Hematopoietic multipotent progenitor cell treated with erythropoietin and hydrocortisone succinate and interleukin-3 and kit ligand, for 6 days (in vitro differentiated cells): ENCODE results near the gene DUSP21.
A peak's percentile ranks its signal among the peaks of the same experiment; 100 is the strongest.
"Not testable (repeated sequence)": the region's sequence is repeated elsewhere in the genome, so short reads cannot be mapped to it uniquely, and the experiment has no call there.

Experiments
- DNase-seq: peaks from one replicate; pipeline ENCODE4 v3.0.0-alpha.2; 2015

Gene DUSP21

DNA sequence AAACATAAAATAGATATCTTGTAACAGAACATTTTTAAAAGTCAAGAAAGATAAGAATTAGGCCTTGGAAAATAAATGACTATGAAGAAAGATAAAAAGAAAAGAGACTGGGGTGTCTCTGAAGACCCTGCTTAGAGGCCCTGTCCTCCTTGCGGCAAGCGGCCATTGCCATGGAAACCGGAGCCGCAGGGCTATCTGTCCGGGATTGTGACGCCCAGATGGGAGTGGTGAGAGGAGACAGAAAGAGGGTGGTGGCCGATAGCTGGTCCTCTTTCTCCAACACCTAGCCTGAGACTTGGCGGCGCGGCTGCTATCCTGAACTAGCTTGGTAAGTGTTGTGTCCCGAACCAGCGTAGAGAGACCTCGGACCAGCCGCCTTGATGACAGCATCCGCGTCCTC lies at the start of gene DUSP21:
DUSP21 (plus strand) TSS at position 269 of the 400 bp plus-strand sequence; CDS start at position 381, 112 bp downstream.
- DNase-seq = peak; percentile 33

DNA sequence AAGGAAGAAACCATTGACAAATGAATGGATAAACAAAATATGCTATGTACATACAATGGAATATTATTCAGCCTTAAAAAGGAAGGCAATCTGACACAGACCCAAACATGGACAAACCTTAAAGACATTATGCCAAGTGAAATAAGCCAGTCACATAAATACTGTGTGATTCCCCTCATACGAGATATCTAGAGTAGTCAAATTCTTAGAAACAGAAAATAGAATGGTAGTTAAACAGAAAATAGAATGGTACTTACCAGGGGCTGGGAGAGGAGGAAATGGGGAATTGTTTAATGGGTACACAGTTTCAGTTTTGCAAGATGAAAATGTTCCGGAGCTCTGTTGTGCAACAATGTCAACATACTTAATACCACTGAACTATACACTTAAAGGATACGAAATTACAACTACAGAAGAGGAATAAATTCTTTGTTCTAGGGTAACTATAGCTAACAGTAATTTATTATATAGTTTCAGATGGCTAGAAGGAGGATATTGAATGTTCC lies 47.8 kb upstream of the DUSP21 start:
- DNase-seq = no peak

DNA sequence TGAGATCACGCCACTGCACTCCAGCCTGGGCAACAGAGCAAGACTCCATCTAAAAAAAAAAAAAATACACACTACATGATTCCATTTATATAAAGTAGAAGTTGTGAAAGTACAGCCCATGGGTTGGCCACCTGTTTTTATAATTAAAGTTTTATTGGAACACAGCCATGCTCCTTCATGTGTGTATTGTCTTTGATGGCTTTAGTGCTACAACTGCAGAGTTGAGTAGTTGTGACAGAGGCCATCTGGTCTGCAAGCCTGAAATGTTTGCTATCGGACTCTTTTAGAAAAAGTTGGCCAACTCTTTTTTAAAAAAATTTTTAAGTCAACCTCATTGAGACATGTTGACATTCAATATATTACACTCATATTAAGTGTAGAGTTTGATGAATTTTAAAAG lies 41.2 kb upstream of the DUSP21 start:
- DNase-seq = no peak

DNA sequence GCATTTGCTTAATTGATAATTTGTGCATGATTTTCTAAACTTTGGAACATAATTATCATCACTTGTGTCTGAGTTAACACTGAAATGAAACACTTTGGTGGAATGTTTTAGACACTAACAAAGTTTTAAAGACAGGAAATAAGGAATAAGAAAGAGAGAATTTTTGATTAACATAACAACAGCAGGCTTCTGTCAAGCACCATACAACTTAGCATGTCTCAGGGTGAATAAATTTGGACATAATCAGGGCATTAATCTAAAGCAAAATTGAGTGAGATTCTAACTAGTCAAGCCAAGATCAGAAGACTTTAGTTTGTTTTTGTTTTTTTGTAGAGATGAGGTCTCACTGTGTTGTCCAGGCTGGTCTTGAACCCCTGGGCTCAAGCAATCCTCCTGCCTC lies 28.1 kb upstream of the DUSP21 start:
- DNase-seq = no peak

DNA sequence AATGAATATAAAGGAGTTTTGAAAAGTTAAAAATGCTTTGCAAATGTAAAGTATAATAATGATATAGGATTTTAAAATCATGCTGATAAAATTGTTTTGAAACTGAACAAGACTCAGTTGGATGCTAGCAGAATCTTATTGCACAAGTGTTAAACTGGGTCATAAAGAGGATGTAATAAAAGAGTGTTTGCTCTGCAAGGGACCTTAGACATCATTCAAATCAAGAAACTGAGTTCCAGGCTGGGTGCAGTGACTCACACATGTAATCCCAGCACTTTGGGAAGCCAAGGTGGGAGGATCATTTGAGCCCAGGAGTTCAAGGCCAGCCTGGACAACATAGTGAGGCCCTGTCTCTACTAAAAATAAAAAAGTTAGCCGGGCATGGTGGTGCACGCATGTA lies 27.5 kb upstream of the DUSP21 start:
- DNase-seq = no peak

DNA sequence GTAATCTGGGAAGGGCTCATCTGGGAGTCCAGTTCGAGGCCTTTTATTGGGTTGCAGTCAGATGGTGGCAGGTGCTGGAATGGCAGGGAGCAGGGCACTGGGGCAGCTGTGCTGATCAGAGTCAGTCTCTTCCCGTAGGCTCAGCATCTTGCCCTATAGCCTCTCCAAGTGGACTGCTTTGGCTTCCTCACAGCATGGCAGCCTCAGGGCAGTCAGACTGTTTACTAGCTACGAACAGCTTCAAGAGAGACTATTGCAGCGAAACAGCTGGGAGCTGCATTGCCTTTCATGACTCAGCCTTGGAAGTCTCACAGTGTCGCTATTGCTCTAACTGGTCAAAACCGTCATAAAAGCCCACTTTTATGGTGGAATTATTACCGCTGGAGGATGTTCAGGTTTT lies 26.8 kb upstream of the DUSP21 start:
- no peak for DNase-seq

DNA sequence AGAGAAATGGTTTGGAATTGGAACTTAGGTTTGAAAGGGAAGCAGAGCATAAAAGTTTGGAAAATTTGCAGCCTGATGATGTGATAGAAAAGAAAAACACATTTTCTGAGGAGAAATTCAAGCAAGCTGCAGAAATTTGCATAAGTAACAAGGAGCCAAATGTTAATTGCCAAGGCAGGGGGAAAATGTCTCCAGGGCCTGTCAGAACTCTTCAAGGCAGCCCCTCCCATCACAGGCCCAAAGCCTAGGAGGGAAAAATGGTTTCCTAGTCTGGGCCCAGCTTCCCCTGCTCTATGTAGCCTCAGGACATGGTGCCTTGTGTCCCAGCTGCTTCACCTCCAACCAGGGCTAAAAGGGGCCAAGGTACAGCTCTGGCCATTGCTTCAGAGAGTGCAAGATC lies 21.2 kb upstream of the DUSP21 start:
- DNase-seq = no peak

DNA sequence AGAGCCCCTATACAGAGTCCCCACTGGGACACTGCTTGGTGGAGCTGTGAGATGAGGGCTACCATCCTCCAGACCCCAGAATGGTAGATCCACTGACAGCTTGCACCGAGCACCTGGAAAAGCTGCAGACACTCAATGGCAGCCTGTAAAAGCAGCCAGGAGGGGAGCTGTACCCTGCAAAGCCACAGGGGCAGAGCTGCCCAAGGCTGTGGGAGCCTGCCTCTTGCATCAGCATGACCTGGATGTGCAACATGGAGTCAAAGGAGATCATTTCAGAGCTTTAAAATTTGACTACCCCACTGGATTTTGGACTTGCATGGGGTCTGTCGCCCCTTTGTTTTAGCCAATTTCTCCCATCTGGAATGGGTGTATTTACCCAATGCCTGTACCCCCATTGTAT lies 20.6 kb upstream of the DUSP21 start:
- not testable (repeated sequence) for DNase-seq

DNA sequence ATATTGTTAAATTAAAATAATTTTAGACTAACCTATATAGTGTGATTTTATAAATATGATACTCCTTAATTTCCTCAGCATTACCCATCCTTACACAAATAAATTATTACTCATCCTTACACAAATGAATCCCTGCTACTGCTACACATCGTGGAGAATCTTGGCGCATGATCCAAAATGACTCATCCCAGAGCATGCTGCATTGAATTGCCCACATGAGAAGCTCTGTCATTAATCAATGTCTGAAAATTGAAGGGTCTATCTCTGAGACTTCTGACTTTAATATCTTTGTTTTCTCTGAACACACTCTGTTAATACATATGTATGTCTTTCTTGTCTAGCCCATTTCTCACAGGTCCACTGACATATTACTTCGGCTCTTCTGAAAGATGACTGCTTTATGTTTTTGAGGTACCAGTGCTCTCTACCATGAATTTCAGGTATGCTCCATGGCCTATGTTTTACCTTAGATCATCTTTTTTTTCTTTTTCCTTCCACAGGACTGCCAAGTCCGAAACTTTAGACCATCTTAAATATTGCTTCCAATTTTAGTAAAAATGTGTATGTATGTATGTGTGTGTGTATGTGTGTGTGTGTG lies 15.7 kb upstream of the DUSP21 start:
- no peak for DNase-seq

DNA sequence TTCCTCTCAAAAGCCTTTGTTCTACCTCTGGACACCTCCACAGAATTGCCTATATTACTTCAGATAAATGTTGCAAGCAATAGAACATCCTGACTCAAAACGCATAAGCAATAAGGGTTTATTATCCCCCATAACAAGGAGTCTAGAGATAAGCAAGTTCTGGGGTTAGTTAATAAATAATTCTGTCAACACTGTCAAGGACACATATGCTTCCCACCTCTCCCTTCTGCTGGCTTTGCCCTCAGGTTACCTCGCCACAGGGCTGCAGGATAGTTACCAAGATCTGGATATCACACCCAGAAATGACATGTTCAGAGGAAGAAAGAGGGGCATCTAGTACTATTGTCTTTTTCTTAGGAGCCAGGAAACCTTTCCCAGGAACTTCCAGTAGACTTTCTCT lies 14.0 kb upstream of the DUSP21 start:
- DNase-seq = no peak

DNA sequence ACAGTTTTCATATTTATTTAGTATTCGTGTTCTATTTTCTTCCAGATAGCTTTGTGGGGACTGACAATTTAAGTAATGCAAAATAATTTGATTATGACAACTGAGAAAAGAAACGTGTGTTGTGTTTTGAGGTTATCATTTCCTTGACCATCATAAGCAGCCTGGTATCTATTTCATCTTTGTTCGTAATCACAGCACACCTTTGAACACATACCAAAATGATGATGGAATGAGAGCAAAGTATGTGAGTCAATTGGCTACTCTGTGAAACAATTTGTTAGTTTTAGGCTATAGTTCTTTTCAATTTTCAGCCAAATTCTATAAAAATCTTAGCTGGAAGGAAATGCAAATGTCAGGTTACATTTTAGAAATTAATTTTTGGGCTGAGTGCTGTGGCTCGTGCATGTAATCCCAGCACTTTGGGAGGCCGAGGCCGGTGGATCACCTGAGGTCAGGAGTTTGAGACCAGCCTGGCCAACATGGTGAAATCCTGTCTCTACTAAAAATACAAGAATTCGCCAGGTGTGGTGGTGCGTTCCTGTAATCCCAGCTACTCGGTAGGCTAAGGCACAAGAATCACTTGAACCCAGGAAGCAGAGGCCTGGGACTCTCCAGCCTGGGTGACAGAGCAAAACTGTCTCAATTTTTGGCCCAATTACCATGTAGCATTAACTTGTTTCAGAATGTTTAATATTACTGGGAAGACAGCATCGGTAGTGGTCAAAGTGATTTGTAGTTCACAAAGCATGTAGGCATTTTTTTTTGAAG lies 1.1 kb upstream of the DUSP21 start:
- DNase-seq = no peak

DNA sequence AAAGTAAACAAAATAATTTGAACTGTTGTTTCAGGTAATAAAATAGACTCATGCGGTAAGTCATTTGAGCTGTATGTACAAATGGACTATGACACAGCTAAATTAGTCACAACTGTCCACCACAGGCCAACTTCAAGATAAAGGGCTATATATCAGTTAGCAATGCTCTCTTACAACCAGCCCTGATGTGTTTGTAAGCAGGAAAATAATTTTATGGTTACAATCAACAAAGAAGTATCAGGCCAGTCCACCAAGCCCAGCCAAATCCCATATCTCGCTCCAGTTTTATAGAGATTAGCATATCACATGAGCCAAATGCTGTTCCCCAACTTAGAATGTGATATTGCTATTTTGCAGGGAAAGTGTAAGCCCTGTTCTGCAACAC lies 511 bp upstream of the DUSP21 start:
- peak; percentile 82 for DNase-seq

DNA sequence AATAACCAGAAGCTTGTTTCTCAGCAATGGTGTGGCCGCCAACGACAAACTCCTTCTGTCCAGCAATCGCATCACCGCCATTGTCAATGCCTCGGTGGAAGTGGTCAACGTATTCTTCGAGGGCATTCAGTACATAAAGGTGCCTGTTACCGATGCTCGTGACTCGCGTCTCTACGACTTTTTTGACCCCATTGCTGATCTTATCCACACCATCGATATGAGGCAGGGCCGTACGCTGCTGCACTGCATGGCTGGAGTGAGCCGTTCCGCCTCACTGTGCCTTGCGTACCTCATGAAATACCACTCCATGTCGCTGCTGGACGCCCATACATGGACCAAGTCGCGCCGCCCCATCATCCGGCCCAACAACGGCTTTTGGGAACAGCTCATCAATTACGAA lies 383 bp downstream of the DUSP21 start:
- DNase-seq = no peak

DNA sequence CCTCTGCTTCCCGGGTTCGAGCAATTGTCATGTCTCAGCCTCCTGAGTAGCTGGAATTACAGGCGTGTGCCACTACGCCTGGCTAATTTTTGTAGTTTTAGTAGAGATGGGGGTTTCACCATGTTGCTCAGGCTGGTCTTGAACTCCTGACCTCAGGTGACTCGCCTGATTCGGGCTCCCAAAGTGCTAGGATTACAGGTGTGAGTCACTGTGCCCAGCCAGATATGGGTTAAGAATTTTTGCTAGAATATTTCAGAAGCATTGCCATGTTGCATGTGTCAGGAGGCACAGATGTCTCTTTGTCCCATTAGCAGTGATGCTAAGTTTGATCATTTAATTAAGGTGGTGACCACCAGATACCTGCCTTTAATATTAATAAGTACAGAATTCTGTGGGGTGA lies 7.1 kb downstream of the DUSP21 start:
- not testable (repeated sequence) for DNase-seq

DNA sequence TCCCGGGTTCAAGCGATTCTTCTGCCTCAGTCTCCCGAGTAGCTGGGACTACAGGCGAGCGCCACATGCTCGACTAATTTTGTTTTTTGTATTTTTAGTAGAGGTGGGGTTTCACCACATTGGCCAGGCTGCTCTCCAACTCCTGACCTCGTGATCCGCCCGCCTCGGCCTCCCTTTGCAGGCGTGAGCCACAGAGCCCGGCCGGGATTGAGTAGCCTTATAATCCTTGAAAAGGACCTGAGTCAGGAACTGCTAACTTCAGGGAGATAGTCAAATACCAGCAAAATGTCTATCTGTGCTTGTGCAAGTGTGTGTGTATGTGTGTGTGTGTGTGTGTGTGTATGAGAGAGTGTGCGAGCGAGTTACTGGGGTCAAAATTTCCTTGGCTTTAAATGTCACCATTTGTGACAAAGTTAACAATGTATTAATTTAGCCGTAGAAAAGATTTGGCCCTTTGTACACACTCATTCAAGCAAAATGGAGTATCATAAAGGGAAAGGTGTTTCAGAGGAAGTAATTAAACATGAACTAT lies 27.4 kb downstream of the DUSP21 start:
- peak; percentile 20 for DNase-seq

DNA sequence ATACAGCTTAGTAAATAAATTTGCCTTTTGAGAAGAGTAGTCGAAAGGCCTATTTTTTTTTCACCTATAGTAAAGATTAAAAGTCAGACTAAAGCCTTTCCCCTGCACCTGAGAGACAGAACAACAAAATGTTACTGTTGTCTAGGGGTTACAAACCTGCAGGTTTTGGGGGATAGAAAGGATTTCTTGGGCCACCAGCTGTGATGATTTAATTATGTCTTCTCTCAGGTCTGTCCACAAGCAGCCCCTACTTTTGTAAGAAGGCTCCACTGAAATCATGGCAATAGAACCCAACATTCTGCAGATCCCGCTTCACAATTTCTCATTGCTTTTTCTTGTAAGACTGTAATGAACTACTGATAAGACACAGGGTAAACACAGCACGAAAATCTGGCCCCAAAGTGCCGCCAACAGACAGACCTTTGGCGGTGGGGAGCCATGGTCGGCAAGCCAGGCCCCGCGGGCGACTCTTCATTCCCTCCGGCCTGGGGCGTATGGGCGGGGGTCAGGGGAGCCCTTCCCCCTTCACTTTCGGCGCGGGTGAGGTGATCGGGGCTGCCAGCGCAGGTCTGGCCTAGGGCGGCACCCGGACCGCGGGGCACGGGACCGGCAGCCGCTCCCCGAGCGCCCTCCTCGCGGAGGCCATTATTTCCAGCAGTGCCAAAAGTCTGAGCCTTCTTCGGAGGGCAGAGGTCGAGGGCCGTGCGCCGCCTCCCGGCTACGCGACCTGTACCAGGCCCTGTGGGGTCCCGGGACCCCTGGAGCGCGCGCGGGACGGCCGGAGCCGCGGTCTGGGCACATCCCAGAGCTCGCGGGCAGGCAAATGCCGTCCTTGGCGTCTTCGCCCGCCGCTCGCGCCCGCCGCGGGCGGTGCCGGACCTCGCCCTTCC lies 28.4 kb downstream of the DUSP21 start:
- DNase-seq = peak; percentile 49

DNA sequence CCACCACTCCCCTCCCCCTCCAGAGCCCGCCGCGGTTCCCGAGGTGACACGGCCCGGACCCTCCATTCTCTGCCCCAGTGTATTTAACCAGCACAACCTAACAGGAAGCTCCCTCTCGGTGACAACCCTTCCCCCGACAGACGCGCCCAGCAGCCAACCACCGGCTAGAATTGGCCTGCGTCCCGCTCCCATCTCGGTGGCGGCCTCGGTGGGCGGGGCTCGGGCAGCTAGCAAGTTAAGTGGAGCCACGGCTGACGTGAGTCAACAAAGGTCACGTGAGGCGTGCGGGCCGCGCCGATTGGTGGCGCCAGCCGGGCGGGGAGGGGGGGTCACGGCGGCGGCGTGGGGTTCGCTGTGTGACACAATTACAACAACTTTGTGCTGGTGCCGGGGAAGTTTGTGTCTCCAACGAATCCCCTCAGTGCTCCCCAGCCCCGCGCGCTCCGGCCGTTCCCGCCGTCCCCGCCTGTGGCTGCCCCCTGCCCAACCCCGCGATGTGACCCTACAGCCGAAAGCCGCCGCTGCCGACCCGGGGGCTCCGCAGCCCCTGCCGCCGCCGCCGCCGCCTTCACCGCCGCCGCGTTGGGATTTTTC lies 29.1 kb downstream of the DUSP21 start, which contains the start of gene KDM6A:
KDM6A (plus strand) TSS at position 368 of the 594 bp plus-strand sequence. CDS start 364 bp downstream, outside the sequence.
- peak; percentile 95 for DNase-seq

DNA sequence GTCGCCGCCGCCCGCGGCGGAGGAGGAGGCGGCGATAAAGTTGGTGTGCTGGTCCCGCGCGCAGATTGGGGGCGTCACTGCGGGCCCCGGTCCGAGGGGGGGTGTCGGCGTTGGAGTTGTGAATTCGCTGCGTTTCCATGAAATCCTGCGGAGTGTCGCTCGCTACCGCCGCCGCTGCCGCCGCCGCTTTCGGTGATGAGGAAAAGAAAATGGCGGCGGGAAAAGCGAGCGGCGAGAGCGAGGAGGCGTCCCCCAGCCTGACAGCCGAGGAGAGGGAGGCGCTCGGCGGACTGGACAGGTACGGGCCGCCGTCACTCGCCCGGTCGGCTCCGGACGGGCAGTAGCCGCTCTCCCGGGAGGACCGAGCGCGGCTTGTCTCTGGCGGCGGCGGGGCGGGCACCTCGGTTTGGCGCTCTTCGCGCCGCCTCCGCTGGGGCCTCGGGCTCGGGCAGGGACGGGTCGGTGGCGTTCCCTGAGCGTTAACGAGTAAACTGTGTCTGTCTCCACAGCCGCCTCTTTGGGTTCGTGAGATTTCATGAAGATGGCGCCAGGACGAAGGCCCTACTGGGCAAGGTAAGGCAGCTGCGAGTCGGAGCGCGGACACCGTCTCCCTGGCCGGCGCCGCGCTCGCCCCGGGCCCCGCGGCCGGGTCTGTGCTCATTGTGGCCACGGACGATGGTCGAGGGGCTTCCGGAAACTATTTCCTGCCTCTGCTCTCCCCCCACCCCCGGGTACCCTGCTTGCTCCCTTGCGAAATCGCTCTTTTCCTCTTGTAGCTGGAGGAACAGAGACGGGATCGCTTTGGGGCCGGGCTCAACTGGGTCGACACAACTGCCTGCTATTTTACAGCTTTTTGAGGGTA lies 29.8 kb downstream of the DUSP21 start:
- peak; percentile 54 for DNase-seq

DNA sequence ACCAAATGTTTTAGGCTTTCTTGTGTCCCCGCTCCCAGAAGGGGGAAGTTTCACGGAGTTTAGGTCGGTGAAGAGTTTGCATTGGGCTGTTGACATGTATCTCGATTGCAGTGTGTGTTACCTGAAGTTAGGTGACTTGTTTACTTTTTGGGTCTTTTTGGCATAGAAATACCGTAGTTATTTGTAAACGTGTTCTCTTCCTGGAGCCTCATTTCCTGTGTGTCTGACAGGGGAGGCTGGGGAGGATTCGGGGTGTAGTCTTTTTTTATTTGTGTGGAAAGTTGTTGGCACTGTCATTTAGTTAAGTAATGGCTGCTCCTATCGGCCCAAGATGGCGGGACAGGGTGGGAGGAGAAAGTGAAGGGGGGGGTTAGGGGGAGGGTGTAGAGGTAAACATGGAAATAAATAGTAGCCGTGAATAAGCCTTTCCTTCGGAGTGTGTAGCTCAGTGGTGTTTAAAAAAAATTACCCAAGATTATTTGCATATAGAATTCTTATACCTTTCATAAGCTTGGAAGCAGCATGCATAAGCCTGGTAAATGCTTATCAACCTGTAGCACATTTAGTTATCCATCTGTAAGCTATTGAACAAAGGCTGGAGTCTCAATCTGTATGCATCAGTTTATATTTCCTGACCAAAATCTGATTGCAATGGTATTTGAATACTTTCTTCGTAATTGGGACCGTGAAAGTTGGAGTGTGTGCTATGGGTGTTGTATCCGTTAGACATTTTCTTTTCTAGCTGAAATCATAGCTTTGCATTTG lies 30.8 kb downstream of the DUSP21 start:
- DNase-seq = peak; percentile 73

DNA sequence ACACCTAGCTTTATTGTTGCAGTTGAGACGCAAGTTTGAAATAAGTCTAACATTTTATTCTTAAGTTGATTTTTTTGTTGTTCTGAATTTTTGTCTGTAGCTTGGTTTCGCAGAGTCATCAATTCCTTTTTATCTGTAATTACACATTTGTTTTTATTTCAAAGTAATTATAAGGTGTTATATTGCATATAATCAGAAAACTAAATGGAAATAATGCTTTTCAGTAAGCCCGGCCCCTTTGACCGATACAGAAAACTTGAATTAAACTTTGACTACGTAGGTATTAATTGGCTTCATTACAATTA lies 31.3 kb downstream of the DUSP21 start:
- no peak for DNase-seq

DNA sequence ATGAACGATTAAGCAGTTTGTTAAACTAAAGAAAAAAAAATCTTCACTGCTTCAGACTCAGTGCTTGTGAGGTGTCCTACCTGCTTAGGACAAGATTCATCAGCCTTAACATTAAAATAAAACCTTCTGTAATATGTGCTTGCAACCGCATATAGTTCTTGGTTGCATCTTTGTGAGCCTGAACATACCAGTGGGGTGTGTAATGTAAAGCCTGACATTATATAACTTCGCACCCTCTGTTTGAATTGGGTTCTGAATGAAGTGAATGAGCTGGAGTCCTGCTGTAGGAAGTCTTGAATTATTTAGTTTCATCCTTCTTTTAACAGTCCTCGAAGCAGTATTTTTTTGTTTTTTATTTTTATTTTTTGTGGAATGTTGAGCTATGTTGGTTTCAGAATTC lies 32.3 kb downstream of the DUSP21 start:
- DNase-seq = no peak
